ENCODE data around the gene TTC39C.

- TF ChIP-seq YY1 (IDR thresholded peaks at IDR 0.05; ENCODE audit: insufficient read depth, insufficient read length) (no peak), SUZ12 (IDR thresholded peaks at IDR 0.05; ENCODE audit: extremely low read depth, insufficient read depth, insufficient read length) (no peak)
Measured at GRCh38 chr18:24115628-24116027, 101.1 kb downstream of the TTC39C start.

Measured in NT2/D1 (cell line).